ENCODE measurements around the gene RETREG2. TPM values are rescaled to one million over a fixed set of nuclear protein-coding genes. Genes with fewer than 3 reads are reported as not detected.

Gene RETREG2
- total RNA-seq, 1 experiment from 2014 or later: 58.6 TPM

- no peak for DNase-seq (ENCODE audit: extremely low read depth, low read depth)
These were observed 9.1 kb upstream of the RETREG2 start for GRCh38 chr2:219168932-219169331.

- DNase-seq (ENCODE audit: extremely low read depth, low read depth): no peak
These were observed 8.0 kb upstream of the RETREG2 start, which contains the start of gene SLC23A3 for GRCh38 chr2:219169930-219170654. SLC23A3 (minus strand) TSS chr2:219170029; CDS start chr2:219169984, 45 bp downstream.

- peak; percentile 49 for DNase-seq (ENCODE audit: extremely low read depth, low read depth)
These were observed 6.8 kb upstream of the RETREG2 start for GRCh38 chr2:219171231-219171651.

GRCh38 chr2:219172231-219173154 lies 5.6 kb upstream of the RETREG2 start:
- no peak for DNase-seq (ENCODE audit: extremely low read depth, low read depth)

- DNase-seq (ENCODE audit: extremely low read depth, low read depth): no peak
These were observed 4.9 kb upstream of the RETREG2 start for GRCh38 chr2:219173176-219173575.

GRCh38 chr2:219174146-219174545 lies 3.9 kb upstream of the RETREG2 start:
- DNase-seq (ENCODE audit: extremely low read depth, low read depth): no peak

GRCh38 chr2:219174801-219175200 lies 3.3 kb upstream of the RETREG2 start:
- no peak for DNase-seq (ENCODE audit: extremely low read depth, low read depth)

- no peak for DNase-seq (ENCODE audit: extremely low read depth, low read depth)
These were observed 2.6 kb upstream of the RETREG2 start for GRCh38 chr2:219175486-219175885.

- DNase-seq (ENCODE audit: extremely low read depth, low read depth): no peak
These were observed 1.9 kb upstream of the RETREG2 start for GRCh38 chr2:219175928-219176817.

GRCh38 chr2:219176818-219177551 lies 1.1 kb upstream of the RETREG2 start, which contains the start of gene CNPPD1:
CNPPD1 (minus strand) TSS chr2:219176925; CDS start chr2:219176828, 97 bp downstream.
- DNase-seq (ENCODE audit: extremely low read depth, low read depth): peak; percentile 75

- DNase-seq (ENCODE audit: extremely low read depth, low read depth): no peak
These were observed 501 bp downstream of the RETREG2 start for GRCh38 chr2:219178377-219179175.

- no peak for DNase-seq (ENCODE audit: extremely low read depth, low read depth)
These were observed 1.8 kb downstream of the RETREG2 start for GRCh38 chr2:219179601-219180465.

GRCh38 chr2:219180961-219181360 lies 2.9 kb downstream of the RETREG2 start:
- no peak for DNase-seq (ENCODE audit: extremely low read depth, low read depth)

- DNase-seq (ENCODE audit: extremely low read depth, low read depth): no peak
These were observed 3.5 kb downstream of the RETREG2 start for GRCh38 chr2:219181531-219181930.

- no peak for DNase-seq (ENCODE audit: extremely low read depth, low read depth)
These were observed 4.5 kb downstream of the RETREG2 start for GRCh38 chr2:219182331-219183150.

- no peak for DNase-seq (ENCODE audit: extremely low read depth, low read depth)
These were observed 5.2 kb downstream of the RETREG2 start for GRCh38 chr2:219183151-219183772.

GRCh38 chr2:219184121-219184520 lies 6.0 kb downstream of the RETREG2 start:
- DNase-seq (ENCODE audit: extremely low read depth, low read depth): no peak

Measured in NCI-H460 (cell line).